Kidney epithelial cell (primary cell): ENCODE data around the gene SNX32. TPM values are rescaled to one million over a fixed set of nuclear protein-coding genes. Genes with fewer than 3 reads are reported as not detected.

ENCODE experiments used
- DNase-seq: peaks from one replicate; pipeline ENCODE4 v3.0.0-alpha.2; 2010; ENCODE audit warnings: low read depth
- H3K27me3 ChIP-seq: 2 replicates; pipeline ENCODE4 v1.6.0; 2011; ENCODE audit warnings: low read length; ENCODE audit not compliant: control insufficient read depth, insufficient read depth
- H3K36me3 ChIP-seq: 2 replicates; pipeline ENCODE4 v1.5.1; 2011; ENCODE audit warnings: low read length; ENCODE audit not compliant: control insufficient read depth, insufficient read depth
- H3K4me3 ChIP-seq: 2 replicates; pipeline ENCODE4 v1.5.1; 2011; ENCODE audit warnings: low read depth, mild to moderate bottlenecking, control low read depth, low read length
- CTCF ChIP-seq: IDR thresholded peaks from 2 replicates; pipeline ENCODE4 v1.5.1; 2011; ENCODE audit warnings: mild to moderate bottlenecking, moderate library complexity, low read length, control low read depth, inconsistent platforms; ENCODE audit not compliant: insufficient read depth, poor library complexity, severe bottlenecking
- total RNA-seq: library from RNA; depleted of rRNA; stranded (reverse); fragments of >200 nt; gene quantifications from 2 replicates; pipeline ENCODE4 v1.2.3, GENCODE V29; 2015

The SNX32 gene
- total RNA-seq, 1 donor from 2014 or later, result 1.9 TPM

- TF ChIP-seq CTCF, result no peak
- no peak for DNase-seq
- Histone ChIP-seq H3K4me3 (no peak overlapping the region), H3K27me3 (no peaks in the 10 kb centered on the region), H3K36me3 (peaks cover 3% of the 10 kb centered on the region)
These were observed 15.6 kb downstream of the SNX32 start for GRCh38 chr11:65849366-65849765.

- H3K27me3 ChIP-seq, result no peaks in the 10 kb centered on the region
- peaks cover 3% of the 10 kb centered on the region for H3K36me3 ChIP-seq
- H3K4me3 ChIP-seq, result no peak overlapping the region
- no peak for TF ChIP-seq CTCF
- no peak for DNase-seq
These were observed 16.0 kb downstream of the SNX32 start for GRCh38 chr11:65849771-65850216.

- no peak for DNase-seq
- no peaks in the 10 kb centered on the region for H3K27me3 ChIP-seq
- H3K4me3 ChIP-seq, result no peak overlapping the region
- H3K36me3 ChIP-seq, result peaks cover 3% of the 10 kb centered on the region
- TF ChIP-seq CTCF, result no peak
These were observed 16.7 kb downstream of the SNX32 start for GRCh38 chr11:65850217-65851082.

- no peak for DNase-seq
- peak; percentile 56 for TF ChIP-seq CTCF
- Histone ChIP-seq H3K4me3 (no peak overlapping the region), H3K36me3 (peaks cover 5% of the 10 kb centered on the region), H3K27me3 (no peaks in the 10 kb centered on the region)
These were observed 17.4 kb downstream of the SNX32 start for GRCh38 chr11:65851083-65851579.

- H3K4me3 ChIP-seq, result no peak overlapping the region
- no peak for DNase-seq
- TF ChIP-seq CTCF, result no peak
- peaks cover 5% of the 10 kb centered on the region for H3K36me3 ChIP-seq
- no peaks in the 10 kb centered on the region for H3K27me3 ChIP-seq
These were observed 18.2 kb downstream of the SNX32 start for GRCh38 chr11:65851811-65852507.
